ENCODE results near the gene SMIM35.

DNA sequence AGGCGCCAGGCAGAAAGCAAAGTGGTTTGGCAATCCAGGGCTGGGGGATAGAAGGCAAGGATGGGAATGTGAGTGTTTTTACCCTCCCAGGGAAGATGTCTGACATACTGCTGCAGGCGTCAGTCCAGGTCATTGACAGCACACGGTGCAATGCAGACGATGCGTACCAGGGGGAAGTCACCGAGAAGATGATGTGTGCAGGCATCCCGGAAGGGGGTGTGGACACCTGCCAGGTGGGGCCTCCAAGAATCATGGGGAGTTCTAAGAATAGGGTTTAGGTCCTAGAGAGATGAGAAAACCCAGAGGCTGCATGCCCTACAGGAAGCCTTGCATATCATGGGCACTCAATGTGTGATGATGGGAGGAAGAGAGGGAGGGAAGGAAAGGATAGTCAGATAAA lies 28.3 kb upstream of the SMIM35 start:
- no peak for TF ChIP-seq GABPA (IDR thresholded peaks at IDR 0.05; ENCODE audit: low read depth)
- TF ChIP-seq, protein P1, sequence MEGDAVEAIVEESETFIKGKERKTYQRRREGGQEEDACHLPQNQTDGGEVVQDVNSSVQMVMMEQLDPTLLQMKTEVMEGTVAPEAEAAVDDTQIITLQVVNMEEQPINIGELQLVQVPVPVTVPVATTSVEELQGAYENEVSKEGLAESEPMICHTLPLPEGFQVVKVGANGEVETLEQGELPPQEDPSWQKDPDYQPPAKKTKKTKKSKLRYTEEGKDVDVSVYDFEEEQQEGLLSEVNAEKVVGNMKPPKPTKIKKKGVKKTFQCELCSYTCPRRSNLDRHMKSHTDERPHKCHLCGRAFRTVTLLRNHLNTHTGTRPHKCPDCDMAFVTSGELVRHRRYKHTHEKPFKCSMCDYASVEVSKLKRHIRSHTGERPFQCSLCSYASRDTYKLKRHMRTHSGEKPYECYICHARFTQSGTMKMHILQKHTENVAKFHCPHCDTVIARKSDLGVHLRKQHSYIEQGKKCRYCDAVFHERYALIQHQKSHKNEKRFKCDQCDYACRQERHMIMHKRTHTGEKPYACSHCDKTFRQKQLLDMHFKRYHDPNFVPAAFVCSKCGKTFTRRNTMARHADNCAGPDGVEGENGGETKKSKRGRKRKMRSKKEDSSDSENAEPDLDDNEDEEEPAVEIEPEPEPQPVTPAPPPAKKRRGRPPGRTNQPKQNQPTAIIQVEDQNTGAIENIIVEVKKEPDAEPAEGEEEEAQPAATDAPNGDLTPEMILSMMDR (IDR thresholded peaks at IDR 0.05; ENCODE audit: insufficient read depth, low read length) = no peak

Measured in HL-60 (cell line).